Ramos (cell line): ENCODE measurements around the gene ACBD3.

Experiments used
- in situ Hi-C: fragments of 300-500 bp; cut with MboI; formaldehyde crosslinking; loops from one replicate; pipeline ENCODE4 v1.14.3; 2022; ENCODE audit warnings: low sequenced_read_pairs; ENCODE audit not compliant: unreplicated experiment

ACBD3 gene

GRCh38 chr1:226186124-226187018 lies at the start of gene ACBD3:
TSS of gene ACBD3 (minus strand) at chr1:226186741. CDS start at chr1:226186675, 66 bp downstream.
- in situ Hi-C loops, result no loop called here

GRCh38 chr1:226233806-226234205 lies 47.3 kb upstream of the ACBD3 start:
- in situ Hi-C loops, result no loop called here

- in situ Hi-C loops, result no loop called here
These were observed 46.8 kb upstream of the ACBD3 start for GRCh38 chr1:226233293-226233692.

- in situ Hi-C loops, result no loop called here
These were observed 40.1 kb upstream of the ACBD3 start for GRCh38 chr1:226226601-226227000.

GRCh38 chr1:226223786-226224244 lies 37.3 kb upstream of the ACBD3 start:
- in situ Hi-C loops, result no loop called here

- in situ Hi-C loops, result no loop called here
These were observed 36.7 kb upstream of the ACBD3 start, which contains the start of gene MIXL1 for GRCh38 chr1:226223157-226223785. TSS of gene MIXL1 (plus strand) at chr1:226223664. CDS start at chr1:226223682, 18 bp downstream.

- in situ Hi-C loops, result no loop called here
These were observed 36.1 kb upstream of the ACBD3 start for GRCh38 chr1:226222686-226223085.

- in situ Hi-C loops, result no loop called here
These were observed 34.1 kb upstream of the ACBD3 start for GRCh38 chr1:226220473-226221189.

- in situ Hi-C loops, result no loop called here
These were observed 30.7 kb upstream of the ACBD3 start for GRCh38 chr1:226217273-226217672.

GRCh38 chr1:226216056-226216455 lies 29.5 kb upstream of the ACBD3 start:
- in situ Hi-C loops, result no loop called here

GRCh38 chr1:226215239-226215638 lies 28.7 kb upstream of the ACBD3 start:
- in situ Hi-C loops, result no loop called here

- in situ Hi-C loops, result no loop called here
These were observed 26.0 kb upstream of the ACBD3 start for GRCh38 chr1:226212545-226212944.

- in situ Hi-C loops, result no loop called here
These were observed 24.8 kb upstream of the ACBD3 start for GRCh38 chr1:226211181-226211821.

GRCh38 chr1:226210571-226211176 lies 24.1 kb upstream of the ACBD3 start:
- in situ Hi-C loops, result no loop called here

- in situ Hi-C loops, result no loop called here
These were observed 22.9 kb upstream of the ACBD3 start for GRCh38 chr1:226209307-226210059.

GRCh38 chr1:226207048-226207447 lies 20.5 kb upstream of the ACBD3 start:
- in situ Hi-C loops, result no loop called here

GRCh38 chr1:226204198-226204597 lies 17.7 kb upstream of the ACBD3 start:
- in situ Hi-C loops, result no loop called here

- in situ Hi-C loops, result no loop called here
These were observed 17.1 kb upstream of the ACBD3 start for GRCh38 chr1:226203655-226204054.

GRCh38 chr1:226203240-226203639 lies 16.7 kb upstream of the ACBD3 start:
- in situ Hi-C loops, result no loop called here
